Measurements from ENCODE around the gene VWA7.

GRCh38 chr6:31723980-31724691 lies 53.0 kb downstream of the VWA7 start:
- TF ChIP-seq CTCF (IDR thresholded peaks at IDR 0.05) (no peak), POLR2A (IDR thresholded peaks at IDR 0.05) (no peak)
